DMS79 treated with DMSO at 0.1 percent for 48 hours (cell line): Measurements from ENCODE around the gene FILIP1.

Experiments used
- DNase-seq: peaks from one replicate; lab custom pipeline; 2025; lab: John Stamatoyannopoulos, UW

Gene FILIP1

DNA sequence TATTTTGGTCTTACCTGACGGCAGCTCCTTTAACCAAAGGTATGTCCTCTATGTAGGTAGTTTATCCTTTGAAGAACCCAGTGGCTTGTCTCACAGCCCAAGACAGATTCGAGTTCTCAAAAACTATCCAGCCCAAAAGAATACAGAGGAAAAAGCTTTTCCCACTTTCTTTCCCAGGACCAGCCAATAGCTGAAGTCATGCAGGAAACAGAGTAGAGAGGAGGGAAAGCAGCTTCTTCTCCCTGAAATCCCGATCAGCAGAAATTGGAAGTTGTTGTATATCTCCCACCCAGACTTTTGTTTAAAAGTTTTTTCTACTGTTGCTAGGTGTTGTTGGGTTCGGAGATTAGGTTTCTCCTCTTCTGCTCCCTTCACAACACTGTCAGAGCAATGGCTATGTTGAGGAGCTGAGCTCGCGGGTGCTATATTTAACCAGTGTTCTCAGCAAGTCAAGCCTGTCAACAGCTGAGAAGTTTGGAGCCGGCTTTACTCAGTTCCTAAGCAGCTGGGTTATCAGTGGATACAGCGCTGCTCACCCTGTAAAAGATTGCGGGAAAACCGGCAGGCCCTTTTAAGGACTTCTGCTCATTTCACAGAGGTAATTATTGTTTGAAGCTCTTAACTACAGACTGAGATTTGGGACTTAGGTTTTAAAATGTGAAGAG is at the start of gene FILIP1:
Gene FILIP1 (minus strand): TSS at position 401 of the 665 bp plus-strand sequence. CDS start 78,828 bp downstream, outside the sequence.
- DNase-seq: no peak

- no peak for DNase-seq
These were observed 49.7 kb upstream of the FILIP1 start for GRCh38 chr6:75543311-75543710.

GRCh38 chr6:75539136-75539535 is 45.5 kb upstream of the FILIP1 start:
- no peak for DNase-seq

DNA sequence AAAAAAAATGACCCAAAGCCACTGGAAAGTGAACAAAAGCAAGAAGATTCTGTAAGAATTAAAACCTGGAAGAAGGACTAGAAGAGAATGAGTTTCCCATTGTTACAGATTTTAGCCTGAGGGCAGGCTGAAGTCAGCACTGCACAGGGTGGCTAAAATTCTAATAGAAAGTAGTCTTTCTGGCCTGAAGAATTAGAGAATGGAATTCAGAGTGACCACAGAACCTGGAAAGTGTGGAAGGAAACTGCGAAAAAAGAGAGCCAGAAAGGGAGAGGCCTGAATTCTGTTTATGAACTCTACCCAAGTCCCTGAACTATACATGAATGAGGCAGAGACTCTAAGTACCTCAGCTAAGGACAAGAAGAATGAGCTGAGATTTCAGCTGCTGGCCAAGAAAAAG is 38.9 kb upstream of the FILIP1 start:
- no peak for DNase-seq

DNA sequence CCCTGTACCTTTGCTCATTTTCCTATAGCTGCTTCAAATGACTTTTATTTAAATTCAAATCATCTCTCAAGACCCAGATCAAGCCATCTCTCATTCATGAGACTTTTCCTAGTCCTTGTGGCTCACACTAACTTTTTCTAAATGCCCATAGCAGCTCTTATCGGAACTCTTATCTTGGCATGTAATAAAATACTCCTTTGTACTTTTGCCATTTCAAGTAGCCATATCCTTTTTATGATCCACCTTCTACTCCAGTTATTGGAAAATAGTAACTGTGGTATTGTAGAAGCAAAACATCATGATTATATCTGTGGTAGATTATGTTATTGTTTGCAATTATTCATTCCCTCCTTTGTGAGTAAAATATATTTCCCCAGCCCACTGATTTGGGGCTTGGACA is 37.6 kb upstream of the FILIP1 start:
- DNase-seq: no peak

DNA sequence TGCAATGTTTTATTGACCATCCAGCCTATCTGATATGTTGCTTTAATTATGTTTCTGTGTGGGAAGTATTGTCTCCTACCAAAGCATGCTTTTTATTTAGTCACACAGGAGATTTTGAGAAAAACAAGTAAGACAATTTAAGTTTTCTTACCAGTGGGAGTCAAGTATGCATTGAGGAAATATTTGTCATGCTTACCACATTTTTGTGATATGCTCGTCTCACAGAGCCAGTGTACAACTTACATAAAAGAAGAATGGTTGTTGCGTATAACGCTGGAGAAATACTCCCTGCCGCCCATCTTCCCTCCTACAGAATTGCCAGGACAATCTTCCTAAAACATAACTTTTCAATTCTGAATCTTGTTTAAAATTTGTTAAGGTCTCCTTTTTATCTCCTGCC is 37.1 kb upstream of the FILIP1 start:
- no peak for DNase-seq

DNA sequence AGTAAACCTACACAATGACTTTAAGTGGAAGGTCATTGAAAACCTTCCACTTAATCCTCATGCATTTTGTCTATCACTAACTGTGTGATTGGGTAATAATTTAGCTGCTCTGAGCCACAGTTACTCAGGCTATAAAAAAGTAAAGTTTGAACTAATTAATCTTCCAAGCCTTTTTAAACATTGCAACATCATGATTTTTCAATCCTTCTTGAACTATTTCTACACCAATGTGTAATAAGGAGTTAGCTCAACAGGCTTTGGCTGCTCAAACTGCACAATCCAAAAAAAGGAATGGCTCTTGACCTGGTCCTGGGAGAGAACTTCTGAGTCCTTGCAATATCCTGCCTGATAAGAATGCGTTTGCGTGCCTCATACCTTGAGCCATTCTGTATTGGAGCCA is 34.8 kb upstream of the FILIP1 start:
- no peak for DNase-seq

DNA sequence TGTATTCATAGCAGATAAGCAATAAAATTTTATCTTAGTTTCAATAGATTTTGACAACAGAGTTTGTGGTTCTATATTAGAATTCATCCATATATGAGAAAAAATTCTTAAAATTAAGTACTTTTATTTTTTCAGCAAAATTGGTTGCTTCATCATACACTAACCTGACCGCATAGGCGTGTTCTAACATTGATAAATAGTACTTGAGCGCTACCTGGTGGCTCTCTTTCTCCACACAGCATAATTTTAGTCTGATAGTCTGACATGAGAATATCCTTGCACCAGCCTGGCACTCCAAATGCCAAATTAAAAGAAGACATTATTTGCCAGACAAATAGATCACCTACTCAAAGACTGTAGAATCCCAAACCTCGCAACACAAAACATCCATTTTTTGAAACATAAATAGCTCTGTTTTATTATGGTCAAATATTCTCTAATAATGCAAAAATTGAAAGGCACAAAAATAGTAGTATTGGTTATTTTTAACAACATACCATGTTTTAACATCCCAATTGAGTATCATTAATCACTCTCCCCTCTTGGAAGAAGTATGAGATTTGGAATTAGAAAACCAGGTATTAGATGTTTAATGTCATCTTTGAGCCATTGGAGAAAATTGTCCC is 33.0 kb upstream of the FILIP1 start:
- DNase-seq: peak; percentile 10

GRCh38 chr6:75525682-75526081 is 32.1 kb upstream of the FILIP1 start:
- DNase-seq: no peak

GRCh38 chr6:75524322-75524972 is 30.8 kb upstream of the FILIP1 start:
- no peak for DNase-seq

DNA sequence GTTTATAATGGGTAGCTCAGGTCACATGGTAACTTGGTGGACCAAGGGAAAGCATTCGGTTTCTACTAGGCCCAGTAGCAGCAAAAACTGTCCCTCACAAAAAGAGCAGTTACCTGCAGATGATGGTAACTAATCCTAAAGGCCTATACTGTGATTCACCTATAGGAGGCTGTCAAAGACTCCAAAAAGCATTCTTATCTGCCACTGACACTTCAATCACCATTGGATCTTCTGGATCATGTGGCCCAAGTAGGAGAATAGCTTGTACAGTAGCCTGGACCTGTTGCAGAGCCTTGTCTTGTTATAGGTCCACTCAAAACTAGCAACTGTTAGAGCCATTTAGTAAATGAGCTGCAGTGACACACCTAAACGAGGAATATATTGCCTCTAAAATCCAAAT is 23.2 kb upstream of the FILIP1 start:
- DNase-seq: no peak

DNA sequence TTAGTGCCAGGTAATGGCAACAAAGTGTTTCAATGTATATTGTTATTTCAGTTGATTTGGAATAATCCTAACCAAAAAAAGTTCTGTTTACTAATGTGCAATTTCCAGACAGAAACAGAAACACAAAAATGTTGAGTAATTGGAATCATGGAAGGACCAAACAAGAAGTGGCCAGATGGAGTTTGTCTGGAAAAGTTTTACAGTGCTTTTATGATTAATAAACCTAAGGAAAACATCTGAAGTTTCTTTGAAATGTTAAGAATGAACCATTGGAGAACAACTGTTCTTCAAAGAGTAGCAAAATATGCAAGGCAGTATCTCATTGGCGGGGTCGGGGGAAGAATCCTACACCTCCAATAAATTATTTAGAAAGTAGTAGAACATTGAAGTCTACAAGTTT is 19.0 kb upstream of the FILIP1 start:
- no peak for DNase-seq

GRCh38 chr6:75505424-75505823 is 11.8 kb upstream of the FILIP1 start:
- DNase-seq: no peak

GRCh38 chr6:75504465-75505222 is 11.0 kb upstream of the FILIP1 start:
- DNase-seq: no peak

DNA sequence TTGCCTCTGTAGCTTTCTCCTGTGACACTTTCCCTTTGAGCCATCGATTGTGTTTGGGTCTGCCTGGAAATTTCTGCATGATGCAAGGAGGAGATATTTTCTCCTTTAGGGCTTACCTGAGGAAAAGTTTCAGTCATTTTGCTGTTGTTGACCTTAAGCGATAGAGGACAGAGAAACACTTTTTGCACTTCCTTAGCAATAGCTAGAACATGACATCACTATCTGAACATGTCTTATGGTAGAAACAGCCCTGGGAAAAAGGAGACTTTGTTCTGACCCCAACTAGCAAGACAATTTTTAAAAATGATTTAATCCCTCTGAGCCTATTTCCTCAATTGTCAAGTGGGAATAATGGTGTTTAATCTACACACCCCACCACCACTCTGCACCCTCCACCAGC is 9.7 kb upstream of the FILIP1 start:
- DNase-seq: no peak

- no peak for DNase-seq
These were observed 9.3 kb upstream of the FILIP1 start for GRCh38 chr6:75502884-75503283.

- no peak for DNase-seq
These were observed 8.2 kb upstream of the FILIP1 start for GRCh38 chr6:75501756-75502155.

- no peak for DNase-seq
These were observed 6.0 kb upstream of the FILIP1 start for GRCh38 chr6:75499640-75500039.

GRCh38 chr6:75498862-75499261 is 5.3 kb upstream of the FILIP1 start:
- DNase-seq: no peak

DNA sequence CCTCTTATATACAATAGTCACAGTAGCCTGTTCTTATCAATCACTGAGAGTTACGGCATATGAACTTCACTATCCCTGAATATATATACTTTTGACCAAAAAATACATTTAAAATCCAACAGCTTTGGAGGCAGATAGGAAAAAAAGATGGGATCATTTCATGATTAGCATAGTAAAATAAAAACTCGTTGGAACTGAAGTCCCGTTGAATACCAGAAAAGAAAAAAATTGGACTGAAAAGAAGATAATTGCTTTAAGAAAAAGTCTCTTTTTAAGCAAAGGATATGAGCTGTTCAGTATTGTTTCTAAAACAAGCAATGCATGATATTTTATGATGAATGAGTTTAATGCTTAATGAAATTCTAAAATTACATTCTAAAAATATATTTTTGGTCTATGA is 4.4 kb upstream of the FILIP1 start:
- DNase-seq: no peak

GRCh38 chr6:75495011-75495410 is 1.4 kb upstream of the FILIP1 start:
- DNase-seq: no peak

- no peak for DNase-seq
These were observed 690 bp upstream of the FILIP1 start for GRCh38 chr6:75494290-75494689.
